Erythroblast (primary cell): Measurements from ENCODE around the gene TUG1.

Source experiments
- GATA1 ChIP-seq: IDR thresholded peaks from 2 replicates; pipeline ENCODE4 v1.6.1; 2011; ENCODE audit warnings: low read depth, mild to moderate bottlenecking, control low read depth, low read length, moderate library complexity
- POLR2A ChIP-seq: IDR thresholded peaks from 2 replicates; pipeline ENCODE4 v1.6.1; 2011; ENCODE audit warnings: mild to moderate bottlenecking, low read length

DNA sequence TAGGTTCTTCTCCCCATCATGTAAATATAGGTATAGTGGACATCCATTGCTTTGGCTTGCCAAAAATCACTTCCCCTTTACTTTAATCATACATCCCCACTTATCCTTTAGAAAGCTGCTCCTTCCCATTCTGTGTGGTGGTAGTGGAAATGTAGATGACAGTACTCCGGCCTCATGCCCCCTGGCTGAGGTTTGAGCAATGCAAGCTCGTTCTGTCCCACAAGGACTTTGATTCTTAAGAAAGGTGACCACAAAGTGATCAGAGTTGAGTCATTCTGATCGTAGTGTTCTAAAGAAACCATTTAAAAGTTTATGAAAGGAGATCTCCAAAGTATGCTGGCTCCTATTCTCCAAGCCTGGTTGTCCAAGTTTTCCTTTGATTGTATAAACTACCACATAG is 10.9 kb downstream of the TUG1 start:
- TF ChIP-seq POLR2A, result no peak
- TF ChIP-seq GATA1, result no peak
